Skeletal muscle satellite cell (primary cell): ENCODE data around the gene TBL2.
"Not testable (repeated sequence)": the region's sequence is repeated elsewhere in the genome, so short reads cannot be mapped to it uniquely, and the experiment has no call there.

Experiments
- H3K27me3 ChIP-seq: 2 replicates; pipeline ENCODE4 v1.7.0; 2013; ENCODE audit warnings: low read length; ENCODE audit not compliant: control insufficient read depth, insufficient read depth
- H3K36me3 ChIP-seq: 2 replicates; pipeline ENCODE4 v1.7.0; 2013; ENCODE audit warnings: mild to moderate bottlenecking, control low read depth, low read length; ENCODE audit not compliant: insufficient read depth
- H3K4me1 ChIP-seq: 2 replicates; pipeline ENCODE4 v1.7.0; 2013; ENCODE audit warnings: low read length; ENCODE audit not compliant: control insufficient read depth, insufficient read depth
- H3K4me2 ChIP-seq: 2 replicates; pipeline ENCODE4 v1.7.0; 2013; ENCODE audit warnings: mild to moderate bottlenecking, low read length
- H3K4me3 ChIP-seq: 2 replicates; pipeline ENCODE4 v1.7.0; 2013; ENCODE audit warnings: low read length
- H3K9ac ChIP-seq: 2 replicates; pipeline ENCODE4 v1.7.0; 2013; ENCODE audit warnings: mild to moderate bottlenecking, low read depth, low read length, moderate library complexity
- H3K9me3 ChIP-seq: replicated peaks from 2 replicates; pipeline ENCODE4 v1.7.0; 2013; ENCODE audit warnings: mild to moderate bottlenecking, control low read depth, low read length

The TBL2 gene

GRCh38 chr7:73565675-73566340 lies 12.6 kb downstream of the TBL2 start:
- no peaks in the 10 kb centered on the region for H3K9me3 ChIP-seq
- H3K4me3 ChIP-seq: peak overlapping the region; percentile 9
- no peaks in the 10 kb centered on the region for H3K4me1 ChIP-seq
- H3K4me2 ChIP-seq: peak overlapping the region; percentile 33
- H3K36me3 ChIP-seq: peaks cover 22% of the 10 kb centered on the region
- H3K27me3 ChIP-seq: no peaks in the 10 kb centered on the region
- H3K9ac ChIP-seq: no peak overlapping the region

- H3K36me3 ChIP-seq: no peaks in the 10 kb centered on the region
- no peak overlapping the region for H3K9ac ChIP-seq
- H3K4me2 ChIP-seq: peak overlapping the region; percentile 59
- H3K9me3 ChIP-seq: no peaks in the 10 kb centered on the region
- H3K4me3 ChIP-seq: no peak overlapping the region
- peaks cover 29% of the 10 kb centered on the region for H3K4me1 ChIP-seq
- no peaks in the 10 kb centered on the region for H3K27me3 ChIP-seq
Measured at GRCh38 chr7:73560109-73560835, 18.1 kb downstream of the TBL2 start.

DNA sequence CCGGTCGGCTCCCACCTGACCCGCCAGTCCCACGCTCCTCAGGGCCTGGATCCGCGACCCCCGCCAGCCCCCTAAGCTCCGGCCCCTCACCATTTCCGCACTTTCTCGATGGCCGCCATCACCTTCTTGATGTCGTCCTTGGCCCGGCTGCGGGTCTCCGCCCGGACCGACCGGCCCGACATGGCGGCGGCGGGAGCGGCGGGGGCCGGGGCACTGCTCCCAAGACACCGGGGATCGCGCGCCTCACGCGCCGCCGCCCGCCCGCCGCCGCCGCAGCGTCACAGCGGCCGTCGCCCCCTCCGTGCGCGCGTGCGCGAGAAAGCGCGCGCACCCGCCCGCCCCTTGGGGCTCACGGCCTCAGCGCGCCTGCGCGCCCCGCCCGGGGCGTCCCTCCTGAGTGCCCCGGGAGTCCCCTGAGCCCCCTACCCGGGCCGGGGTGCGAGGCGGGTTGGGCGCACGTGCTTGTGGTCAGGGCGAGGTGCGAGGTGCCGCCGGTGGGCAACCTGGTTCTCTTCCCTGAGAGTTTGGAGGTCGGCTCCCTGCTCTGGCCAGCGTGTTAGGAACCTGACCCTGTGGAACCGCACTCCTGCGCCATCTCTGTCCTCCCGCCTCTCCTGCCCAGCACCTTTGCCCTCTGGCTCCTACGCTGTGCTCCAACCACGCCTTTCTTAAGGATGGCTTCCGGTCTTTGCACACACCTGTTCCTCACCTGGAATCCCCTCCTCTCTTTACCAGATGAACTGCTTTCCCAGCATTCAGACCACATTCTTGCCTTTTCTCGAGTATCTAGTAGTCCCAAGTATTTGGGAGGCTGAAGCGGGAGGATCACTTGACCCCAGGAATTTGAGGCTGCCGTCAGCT lies 20.8 kb downstream of the TBL2 start, which contains the start of gene BCL7B:
Gene BCL7B (minus strand): TSS at position 294 of the 861 bp plus-strand sequence. CDS start 112 bp downstream, at position 182.
- H3K4me3 ChIP-seq: peak within 1 kb of the TSS; percentile 77
- peaks cover 3% of the 10 kb centered on the region for H3K36me3 ChIP-seq
- H3K27me3 ChIP-seq: no peaks in the 10 kb centered on the region
- H3K4me2 ChIP-seq: peak within 1 kb of the TSS; percentile 94
- no peaks in the 10 kb centered on the region for H3K9me3 ChIP-seq
- H3K9ac ChIP-seq: peak within 1 kb of the TSS; percentile 100
- H3K4me1 ChIP-seq: peaks cover 33% of the 10 kb centered on the region

DNA sequence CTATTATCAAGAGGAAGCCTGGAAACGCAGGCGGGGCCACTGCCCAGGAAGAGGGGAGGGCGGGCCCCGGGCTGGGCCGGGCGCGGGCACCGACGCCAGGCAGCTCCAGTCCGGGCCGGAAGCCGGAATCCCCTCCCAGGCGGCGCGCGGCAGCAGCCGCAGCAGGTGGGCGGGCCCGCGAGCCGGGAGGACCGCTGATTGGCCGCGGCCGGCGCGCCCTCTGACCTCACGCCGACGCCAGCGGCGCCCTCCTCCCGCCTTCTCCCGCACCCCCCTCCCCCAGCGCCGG lies 21.3 kb downstream of the TBL2 start:
- H3K27me3 ChIP-seq: no peaks in the 10 kb centered on the region
- peak overlapping the region; percentile 94 for H3K4me2 ChIP-seq
- no peaks in the 10 kb centered on the region for H3K9me3 ChIP-seq
- peak overlapping the region; percentile 77 for H3K4me3 ChIP-seq
- H3K9ac ChIP-seq: peak overlapping the region; percentile 100
- peaks cover 33% of the 10 kb centered on the region for H3K4me1 ChIP-seq
- peaks cover 6% of the 10 kb centered on the region for H3K36me3 ChIP-seq

DNA sequence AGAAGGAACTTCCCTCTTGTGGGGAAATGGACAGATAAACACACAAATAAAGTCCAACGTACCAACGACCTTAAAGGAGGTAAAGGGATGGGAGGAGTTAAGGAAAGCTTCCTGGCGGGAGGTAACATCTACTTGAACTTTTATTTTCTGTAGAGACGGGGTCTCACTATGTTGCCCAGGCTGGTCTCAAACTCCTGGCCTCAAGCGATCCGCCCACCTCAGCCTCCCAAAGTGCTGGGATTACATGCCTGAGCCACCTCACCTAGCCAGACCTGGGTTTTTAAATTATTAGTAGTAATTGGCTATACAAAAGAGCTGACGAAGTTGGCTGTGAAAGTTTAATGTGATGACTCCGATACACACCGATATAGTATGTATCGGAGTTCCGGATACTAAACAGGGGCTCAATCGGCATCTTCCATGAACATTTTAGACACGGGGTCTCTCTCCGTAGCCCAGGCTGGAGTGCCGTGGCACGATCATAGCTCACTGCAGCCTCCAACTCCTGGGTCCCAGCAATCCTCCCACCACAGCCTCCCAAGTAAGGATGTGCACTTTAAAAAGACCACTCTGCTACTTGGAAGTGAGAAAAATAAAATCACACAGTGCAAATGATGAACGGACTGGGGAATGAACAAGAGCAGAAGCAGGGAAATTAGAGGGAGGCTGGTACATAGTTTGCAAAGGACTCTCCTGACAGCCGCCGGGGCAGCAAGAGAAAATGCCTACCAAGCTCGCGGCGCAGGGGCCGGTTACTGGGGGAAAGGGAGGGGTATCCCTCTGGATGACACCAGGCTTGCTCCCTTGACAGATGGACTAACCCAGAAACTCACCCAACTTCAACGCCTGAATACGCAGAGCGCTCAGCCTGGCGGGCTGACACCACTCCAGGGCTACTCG lies 21.9 kb downstream of the TBL2 start:
- Histone ChIP-seq H3K27me3 (no peaks in the 10 kb centered on the region), H3K4me1 (peaks cover 33% of the 10 kb centered on the region), H3K36me3 (peaks cover 8% of the 10 kb centered on the region), H3K4me3 (peak overlapping the region; percentile 77), H3K9me3 (no peaks in the 10 kb centered on the region), H3K4me2 (peak overlapping the region; percentile 94), H3K9ac (peak overlapping the region; percentile 100)

DNA sequence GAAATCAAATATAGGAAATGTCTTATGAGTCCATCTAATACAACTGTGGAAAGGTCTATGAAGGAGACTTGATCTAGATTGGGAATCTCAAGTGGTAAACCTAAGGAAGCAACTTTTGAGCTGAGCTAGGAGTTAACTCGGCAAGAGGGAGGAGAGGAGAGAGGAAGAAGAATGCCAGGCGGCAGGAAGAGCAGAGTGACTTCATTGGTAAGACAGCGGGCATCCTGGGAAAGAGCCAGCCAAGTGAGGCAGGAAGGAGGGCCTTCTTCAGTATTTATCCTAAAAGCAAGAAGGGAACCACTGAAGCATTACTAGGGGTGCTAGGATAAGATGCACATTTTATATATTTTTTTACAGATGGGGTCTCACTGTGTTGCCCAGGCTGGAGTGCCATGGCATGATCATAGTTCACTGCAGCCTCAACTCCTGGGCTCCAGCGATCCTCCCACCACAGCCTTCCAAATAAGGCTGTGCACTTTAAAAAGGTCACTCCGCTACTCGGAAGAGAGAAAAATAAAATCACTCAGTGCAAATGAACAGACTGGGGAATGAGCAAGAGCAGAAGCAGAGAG lies 22.9 kb downstream of the TBL2 start:
- Histone ChIP-seq H3K27me3 (no peaks in the 10 kb centered on the region), H3K4me2 (peak overlapping the region; percentile 94), H3K36me3 (peaks cover 12% of the 10 kb centered on the region), H3K4me1 (peaks cover 32% of the 10 kb centered on the region), H3K4me3 (peak overlapping the region; percentile 77), H3K9me3 (no peaks in the 10 kb centered on the region), H3K9ac (peak overlapping the region; percentile 100)

DNA sequence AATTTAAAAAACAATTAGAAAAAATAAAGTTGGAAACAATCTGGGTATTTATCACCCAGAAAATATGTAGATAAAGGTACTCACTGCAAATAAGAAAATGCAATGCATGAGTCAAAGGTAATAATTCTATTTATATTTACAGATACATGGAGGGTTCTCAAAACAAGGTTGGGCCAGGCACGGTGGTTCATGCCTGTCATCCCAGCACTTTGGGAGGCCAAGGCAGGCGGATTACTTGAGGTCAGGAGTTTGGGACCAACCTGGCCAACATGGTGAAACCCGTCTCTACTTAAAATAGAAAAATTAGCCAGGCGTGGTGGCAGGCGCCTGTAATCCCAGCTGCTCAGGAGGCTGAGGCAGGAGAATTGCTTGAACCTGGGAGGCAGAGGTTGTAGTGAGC lies 28.3 kb downstream of the TBL2 start:
- H3K9ac ChIP-seq, H3K9me3 ChIP-seq, H3K4me2 ChIP-seq, H3K4me1 ChIP-seq, H3K4me3 ChIP-seq, H3K27me3 ChIP-seq: not testable (repeated sequence)
- H3K36me3 ChIP-seq: peaks cover 16% of the 10 kb centered on the region

- no peaks in the 10 kb centered on the region for H3K27me3 ChIP-seq
- no peaks in the 10 kb centered on the region for H3K9me3 ChIP-seq
- no peak overlapping the region for H3K4me3 ChIP-seq
- no peak overlapping the region for H3K4me2 ChIP-seq
- H3K4me1 ChIP-seq: no peaks in the 10 kb centered on the region
- peaks cover 19% of the 10 kb centered on the region for H3K36me3 ChIP-seq
- H3K9ac ChIP-seq: no peak overlapping the region
Measured at GRCh38 chr7:73549176-73549575, 29.2 kb downstream of the TBL2 start.

DNA sequence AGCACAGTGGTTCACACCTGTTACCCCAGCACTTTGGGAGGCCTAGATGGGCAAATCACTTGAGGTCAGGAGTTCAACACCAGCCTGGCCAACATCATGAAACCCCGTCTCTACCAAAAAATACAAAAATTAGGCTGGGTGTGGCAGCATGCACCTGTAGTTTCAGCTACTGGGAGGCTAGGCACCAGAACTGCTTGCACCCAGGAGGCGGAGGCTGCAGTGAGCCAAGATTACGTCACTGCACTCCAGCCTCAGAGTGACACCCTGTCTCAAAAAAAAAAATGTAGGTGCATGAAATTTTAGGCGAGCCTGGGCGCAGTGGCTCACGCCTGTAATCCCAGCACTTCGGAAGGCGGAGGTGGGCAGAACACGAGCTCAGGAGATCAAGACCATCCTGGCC lies 30.5 kb downstream of the TBL2 start:
- H3K4me2 ChIP-seq: no peak overlapping the region
- no peaks in the 10 kb centered on the region for H3K9me3 ChIP-seq
- no peaks in the 10 kb centered on the region for H3K4me1 ChIP-seq
- H3K27me3 ChIP-seq: no peaks in the 10 kb centered on the region
- no peak overlapping the region for H3K4me3 ChIP-seq
- no peak overlapping the region for H3K9ac ChIP-seq
- H3K36me3 ChIP-seq: peaks cover 18% of the 10 kb centered on the region

DNA sequence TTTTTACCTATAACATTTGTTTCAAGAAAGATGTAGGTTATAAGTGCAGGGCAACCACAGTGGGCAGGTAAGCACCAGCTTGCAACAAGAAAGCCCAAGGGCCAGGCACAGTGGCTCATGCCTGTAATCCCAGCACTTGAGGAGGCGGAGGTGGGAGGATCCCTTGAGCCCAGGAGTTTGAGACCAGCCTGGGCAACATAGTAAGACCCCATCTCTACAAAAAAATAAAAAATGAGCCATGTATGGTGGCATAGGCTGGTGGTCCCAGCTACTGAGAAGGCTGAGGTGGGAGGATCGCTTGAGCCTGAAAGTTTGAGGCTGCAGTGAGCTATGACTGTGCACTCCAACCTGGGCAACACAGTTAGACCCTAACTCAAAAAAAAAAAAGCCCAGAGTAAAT lies 33.7 kb downstream of the TBL2 start:
- Histone ChIP-seq H3K4me3 (no peak overlapping the region), H3K27me3 (no peaks in the 10 kb centered on the region), H3K4me1 (no peaks in the 10 kb centered on the region), H3K4me2 (no peak overlapping the region), H3K9me3 (no peaks in the 10 kb centered on the region), H3K36me3 (peaks cover 33% of the 10 kb centered on the region), H3K9ac (no peak overlapping the region)
